ES-I3 (cell line): ENCODE data around the gene NUFIP2.
"Not testable (repeated sequence)": the region's sequence is repeated elsewhere in the genome, so short reads cannot be mapped to it uniquely, and the experiment has no call there.

Source experiments
- H3K36me3 ChIP-seq: 2 replicates; pipeline ENCODE4 v1.6.1; 2013; ENCODE audit warnings: mild to moderate bottlenecking, low read length, control low read depth, moderate library complexity; ENCODE audit not compliant: insufficient read depth
- H3K4me1 ChIP-seq: 2 replicates; pipeline ENCODE4 v1.6.1; 2013; ENCODE audit warnings: mild to moderate bottlenecking, control low read depth, low read length; ENCODE audit not compliant: insufficient read depth
- H3K9ac ChIP-seq: 2 replicates; pipeline ENCODE4 v1.6.1; 2013; ENCODE audit warnings: low read depth, mild to moderate bottlenecking, low read length, moderate library complexity
- H3K9me3 ChIP-seq: 2 replicates; pipeline ENCODE4 v1.6.1; 2013; ENCODE audit warnings: mild to moderate bottlenecking, low read length, moderate library complexity; ENCODE audit not compliant: control insufficient read depth, insufficient read depth

NUFIP2 gene

GRCh38 chr17:29292992-29293889 is 707 bp downstream of the NUFIP2 start:
- peaks cover 12% of the 10 kb centered on the region for H3K4me1 ChIP-seq
- peak overlapping the region; percentile 73 for H3K9ac ChIP-seq
- peaks cover 6% of the 10 kb centered on the region for H3K36me3 ChIP-seq
- no peaks in the 10 kb centered on the region for H3K9me3 ChIP-seq

GRCh38 chr17:29292071-29292991 is 1.6 kb downstream of the NUFIP2 start:
- no peaks in the 10 kb centered on the region for H3K9me3 ChIP-seq
- H3K4me1 ChIP-seq = peaks cover 12% of the 10 kb centered on the region
- H3K36me3 ChIP-seq = peaks cover 11% of the 10 kb centered on the region
- peak overlapping the region; percentile 91 for H3K9ac ChIP-seq

DNA sequence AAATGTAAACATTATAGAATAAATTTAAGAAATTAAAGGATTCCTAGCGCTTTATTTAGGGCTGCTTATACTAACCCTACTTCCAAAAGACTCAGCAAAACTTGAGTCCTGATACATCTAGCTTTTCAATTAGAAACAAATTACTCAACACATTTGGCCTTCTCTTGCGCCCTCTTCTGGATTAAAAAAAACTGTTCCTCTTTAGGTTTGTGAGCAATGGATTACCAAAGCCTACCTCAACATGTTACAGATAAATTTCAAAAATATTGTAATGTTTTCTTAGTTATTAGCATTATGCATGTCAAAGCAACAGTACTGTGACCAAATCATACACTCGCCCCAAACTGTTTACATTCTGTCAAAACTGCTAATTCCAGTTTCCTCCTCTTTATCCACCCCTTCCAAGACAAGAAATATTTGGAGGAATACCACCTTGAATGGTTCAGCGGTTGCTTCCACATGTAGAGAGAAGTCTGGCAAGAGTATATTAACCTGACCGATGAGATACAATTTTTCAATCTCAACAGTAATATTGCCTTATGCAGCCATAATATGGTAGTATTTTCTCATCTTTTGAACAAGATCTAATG is 2.7 kb downstream of the NUFIP2 start:
- peaks cover 22% of the 10 kb centered on the region for H3K36me3 ChIP-seq
- H3K9ac ChIP-seq = peak overlapping the region; percentile 91
- H3K4me1 ChIP-seq = peaks cover 12% of the 10 kb centered on the region
- H3K9me3 ChIP-seq = no peaks in the 10 kb centered on the region

GRCh38 chr17:29289852-29290251 is 4.1 kb downstream of the NUFIP2 start:
- H3K9me3 ChIP-seq = no peaks in the 10 kb centered on the region
- H3K36me3 ChIP-seq = peaks cover 28% of the 10 kb centered on the region
- no peak overlapping the region for H3K9ac ChIP-seq
- peaks cover 10% of the 10 kb centered on the region for H3K4me1 ChIP-seq

DNA sequence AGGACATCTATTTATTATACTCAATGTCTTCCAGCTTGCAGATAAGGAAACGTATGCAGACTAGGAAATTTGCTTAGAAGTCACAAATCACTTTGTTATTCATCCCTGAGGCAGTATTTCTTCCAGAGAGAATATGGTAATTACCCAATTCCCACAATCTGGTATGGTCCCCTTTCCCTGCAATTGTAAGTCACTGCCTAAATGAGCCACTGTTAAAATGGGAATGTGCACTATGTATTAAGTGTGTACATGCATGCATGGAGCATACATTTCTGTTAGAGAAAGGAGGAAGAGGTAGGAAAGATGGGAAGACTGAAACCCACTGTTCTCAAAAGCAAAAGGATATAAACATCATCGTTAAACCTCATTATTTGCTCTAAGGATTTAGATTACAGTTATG is 10.0 kb downstream of the NUFIP2 start:
- no peaks in the 10 kb centered on the region for H3K9me3 ChIP-seq
- H3K9ac ChIP-seq = no peak overlapping the region
- peaks cover 46% of the 10 kb centered on the region for H3K36me3 ChIP-seq
- no peaks in the 10 kb centered on the region for H3K4me1 ChIP-seq

DNA sequence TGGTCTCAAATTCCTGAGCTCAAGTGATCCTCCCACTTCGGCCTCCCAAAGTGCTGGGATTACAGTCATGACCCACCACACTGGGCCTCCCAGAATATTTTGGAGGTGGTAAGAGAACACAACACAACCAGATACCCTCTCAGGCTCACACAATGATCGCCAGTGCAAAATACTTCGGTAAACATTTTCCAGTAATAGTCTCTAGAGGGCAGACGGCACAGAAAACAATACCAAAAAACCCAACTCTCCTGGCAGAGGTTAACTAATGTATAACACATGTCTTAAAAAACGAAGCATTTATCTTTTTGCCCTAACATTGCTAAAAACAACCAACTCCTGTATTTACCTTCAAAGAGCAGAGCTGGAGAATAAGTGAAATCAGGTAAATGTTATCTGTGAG is 10.5 kb downstream of the NUFIP2 start:
- Histone ChIP-seq H3K4me1 (peaks cover 4% of the 10 kb centered on the region; the same call in 1 of the 2 replicates), H3K9me3 (no peaks in the 10 kb centered on the region), H3K9ac (no peak overlapping the region), H3K36me3 (peaks cover 46% of the 10 kb centered on the region)

GRCh38 chr17:29279397-29280070 is 14.4 kb downstream of the NUFIP2 start:
- H3K9me3 ChIP-seq = no peaks in the 10 kb centered on the region
- peaks cover 5% of the 10 kb centered on the region; the same call in 1 of the 2 replicates for H3K4me1 ChIP-seq
- no peak overlapping the region for H3K9ac ChIP-seq
- peaks cover 25% of the 10 kb centered on the region for H3K36me3 ChIP-seq

DNA sequence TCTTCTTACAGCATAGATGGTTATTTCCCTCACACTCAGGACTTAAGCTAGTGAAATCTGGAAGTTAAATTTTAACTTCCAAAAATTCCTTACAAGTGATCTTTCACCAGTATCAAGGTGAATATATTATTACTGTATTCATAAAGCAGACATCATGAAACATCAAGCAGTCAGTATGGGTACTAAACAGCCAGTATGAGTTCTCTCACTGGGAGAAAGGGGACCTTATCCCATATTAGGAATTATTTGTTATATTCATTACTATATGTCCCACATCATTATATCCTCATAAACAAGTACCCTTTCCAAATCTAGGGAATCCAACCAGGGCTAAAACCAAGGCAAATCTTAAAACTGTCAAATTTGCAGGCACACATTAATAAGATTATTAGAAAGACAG is 15.3 kb downstream of the NUFIP2 start:
- Histone ChIP-seq H3K9me3 (no peaks in the 10 kb centered on the region), H3K36me3 (peaks cover 20% of the 10 kb centered on the region), H3K4me1 (peaks cover 5% of the 10 kb centered on the region; the same call in 1 of the 2 replicates), H3K9ac (no peak overlapping the region)

DNA sequence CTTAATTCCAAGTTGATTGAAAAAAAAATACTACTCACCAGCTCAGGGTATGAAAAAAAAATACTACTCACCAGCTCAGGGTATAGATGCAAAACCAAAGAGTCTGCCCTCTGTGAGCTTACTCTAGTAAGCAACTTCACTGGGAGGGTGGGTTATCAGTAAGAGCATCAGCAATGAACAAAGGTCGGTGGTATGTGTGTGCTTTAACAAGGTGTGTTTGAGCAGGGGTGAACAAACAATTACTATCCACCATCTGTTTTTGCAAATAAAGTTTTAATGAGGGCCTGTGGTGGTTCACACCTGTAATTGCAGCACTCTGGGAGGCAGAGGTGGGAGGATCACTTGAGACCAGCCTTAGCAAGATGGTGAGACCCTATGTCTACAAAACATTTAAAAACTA is 20.0 kb downstream of the NUFIP2 start:
- Histone ChIP-seq H3K4me1 (peaks cover 5% of the 10 kb centered on the region; the same call in 1 of the 2 replicates), H3K9me3 (no peaks in the 10 kb centered on the region), H3K36me3 (peaks cover 8% of the 10 kb centered on the region), H3K9ac (no peak overlapping the region)

- H3K9ac ChIP-seq, H3K9me3 ChIP-seq, H3K4me1 ChIP-seq, H3K36me3 ChIP-seq: not testable (repeated sequence)
Measured at GRCh38 chr17:29271980-29272379, 22.0 kb downstream of the NUFIP2 start.

DNA sequence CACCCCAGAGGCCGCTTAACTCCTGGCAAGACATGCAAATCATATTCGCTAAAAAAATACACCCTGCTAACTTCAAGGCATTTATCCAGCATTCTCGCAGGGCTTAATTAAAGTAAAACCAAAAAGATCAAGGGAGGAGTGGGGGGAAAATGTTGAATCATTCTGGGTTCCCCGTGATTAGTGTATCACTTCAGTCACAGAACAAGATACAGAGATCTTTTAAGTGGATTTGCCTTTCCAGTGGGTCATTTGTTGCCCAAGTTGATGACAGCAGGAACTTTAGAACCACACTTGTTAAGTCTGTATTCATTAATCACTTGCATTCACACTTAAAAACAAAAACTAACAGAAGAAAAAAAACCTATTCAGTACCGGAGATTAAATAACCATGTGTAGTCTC is 30.0 kb downstream of the NUFIP2 start:
- Histone ChIP-seq H3K36me3 (peaks cover 25% of the 10 kb centered on the region), H3K9ac (no peak overlapping the region), H3K9me3 (no peaks in the 10 kb centered on the region), H3K4me1 (no peaks in the 10 kb centered on the region)

GRCh38 chr17:29257756-29258155 is 36.2 kb downstream of the NUFIP2 start:
- H3K9ac ChIP-seq = no peak overlapping the region
- H3K9me3 ChIP-seq = no peaks in the 10 kb centered on the region
- no peaks in the 10 kb centered on the region for H3K4me1 ChIP-seq
- peaks cover 7% of the 10 kb centered on the region for H3K36me3 ChIP-seq

GRCh38 chr17:29256735-29257466 is 37.0 kb downstream of the NUFIP2 start:
- no peaks in the 10 kb centered on the region for H3K9me3 ChIP-seq
- peaks cover under 1% of the 10 kb centered on the region; the same call in 1 of the 2 replicates for H3K36me3 ChIP-seq
- H3K4me1 ChIP-seq = no peaks in the 10 kb centered on the region
- no peak overlapping the region; the same call in 1 of the 2 replicates for H3K9ac ChIP-seq
